GM18505 (cell line): ENCODE measurements around the gene ITPR1.

Source experiments
- ATAC-seq: cut with Tn5 transposase; IDR thresholded peaks from one replicate; pipeline ENCODE4 v1.9.1; 2021; ENCODE audit not compliant: unreplicated experiment
- POLR2A ChIP-seq: IDR thresholded peaks from 4 replicates; pipeline ENCODE4 v1.6.1; 2011; ENCODE audit warnings: borderline replicate concordance; ENCODE audit not compliant: insufficient read depth, insufficient read length; ENCODE audit errors: extremely low read depth

The ITPR1 gene

GRCh38 chr3:4685673-4686345 is 192.7 kb downstream of the ITPR1 start:
- TF ChIP-seq POLR2A: no peak
- ATAC-seq: no peak

- ATAC-seq: no peak
- TF ChIP-seq POLR2A: no peak
Measured at GRCh38 chr3:4686619-4687018, 193.5 kb downstream of the ITPR1 start.

GRCh38 chr3:4687167-4687566 is 194.0 kb downstream of the ITPR1 start:
- no peak for TF ChIP-seq POLR2A
- no peak for ATAC-seq

DNA sequence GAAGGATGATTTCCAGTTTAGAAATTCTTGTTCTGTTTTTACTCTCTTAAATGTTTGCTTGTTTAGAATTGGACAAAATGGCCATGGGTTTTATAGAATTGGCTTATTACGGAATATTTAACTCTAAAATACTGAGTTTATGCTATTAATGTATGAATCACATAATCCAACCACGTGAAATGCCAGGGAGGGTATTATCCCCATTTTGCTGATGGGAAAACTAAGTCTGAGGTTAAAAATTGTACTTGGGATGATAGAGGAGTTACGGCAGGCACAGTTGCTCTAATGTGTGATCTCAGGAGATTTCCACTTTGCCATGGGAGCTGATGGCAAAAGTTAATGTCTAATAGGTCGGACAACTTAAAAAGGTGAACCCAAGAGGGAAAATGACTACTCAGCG is 194.4 kb downstream of the ITPR1 start:
- no peak for ATAC-seq
- TF ChIP-seq POLR2A: no peak

DNA sequence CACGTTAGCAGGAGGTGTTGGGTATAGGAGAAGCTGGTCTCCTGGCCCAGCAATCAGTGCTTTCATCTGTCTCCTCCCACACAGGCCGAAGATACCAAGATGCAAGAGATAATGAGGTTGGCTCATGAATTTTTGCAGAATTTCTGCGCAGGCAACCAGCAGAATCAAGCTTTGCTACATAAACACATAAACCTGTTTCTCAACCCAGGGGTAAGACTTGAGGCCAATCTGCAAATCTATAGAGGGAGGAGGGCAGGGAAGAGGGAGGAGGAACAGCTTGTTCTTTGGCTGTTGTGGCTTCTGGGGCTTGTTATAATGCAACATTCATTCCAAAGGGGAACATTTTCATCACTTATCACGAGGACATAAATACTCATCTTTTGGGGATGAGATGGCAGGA is 195.3 kb downstream of the ITPR1 start:
- no peak for ATAC-seq
- no peak for TF ChIP-seq POLR2A

DNA sequence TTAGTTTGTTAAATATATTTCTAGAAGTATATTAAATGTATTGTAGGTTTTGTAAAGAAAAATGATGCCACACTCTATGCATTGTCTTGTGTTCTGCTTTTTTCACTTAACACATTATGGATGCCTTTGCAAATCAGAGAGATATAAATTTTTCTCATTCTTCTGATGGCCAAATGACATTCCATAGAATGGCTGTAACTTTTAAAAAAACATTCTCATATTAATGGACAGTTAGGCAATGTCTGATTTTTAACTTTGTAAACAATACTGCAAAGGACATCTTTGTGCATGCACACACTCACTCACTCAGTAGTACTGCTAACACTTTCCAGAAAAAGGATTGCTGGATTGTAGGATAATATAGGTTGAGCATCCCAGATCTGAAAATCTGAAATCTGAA is 195.9 kb downstream of the ITPR1 start:
- no peak for ATAC-seq

DNA sequence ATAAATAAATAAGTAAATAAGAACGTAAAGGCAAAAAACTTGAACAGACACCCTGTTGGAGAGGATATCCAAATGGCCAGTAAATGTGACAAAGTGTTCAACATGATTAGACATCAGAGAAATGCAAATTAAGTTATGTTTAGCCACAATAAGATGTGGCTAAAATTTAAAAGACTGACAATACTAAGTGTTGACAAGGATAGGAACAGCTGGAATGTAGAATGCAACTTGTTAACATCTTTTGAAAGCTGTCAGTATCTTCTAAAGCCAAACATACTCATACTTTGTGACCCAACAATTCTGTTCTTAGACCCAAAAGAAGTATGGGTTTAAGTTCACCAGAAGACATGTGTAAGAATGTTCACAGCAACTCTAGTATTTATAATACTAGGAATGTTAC is 197.1 kb downstream of the ITPR1 start:
- ATAC-seq: no peak
- no peak for TF ChIP-seq POLR2A

More for the DNA sequence above, 195.9 kb downstream of the ITPR1 start:
- TF ChIP-seq POLR2A: no peak

DNA sequence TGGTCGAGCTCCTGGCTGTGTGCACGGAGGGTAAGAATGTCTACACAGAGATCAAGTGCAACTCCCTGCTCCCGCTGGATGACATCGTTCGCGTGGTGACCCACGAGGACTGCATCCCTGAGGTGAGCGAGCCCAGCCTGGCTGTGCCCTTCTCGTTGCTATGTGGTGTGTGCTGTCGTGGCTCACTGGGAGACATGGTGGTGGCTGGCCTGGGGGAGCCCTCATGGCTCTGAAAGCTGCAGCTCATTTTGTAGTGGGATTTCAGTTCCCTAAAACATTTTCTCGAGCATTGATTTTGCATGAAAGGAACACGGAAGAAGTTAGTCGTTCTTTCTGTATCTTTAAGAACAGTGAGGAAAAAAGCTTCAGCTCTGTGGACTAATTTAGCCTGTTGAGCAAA is 200.5 kb downstream of the ITPR1 start:
- no peak for TF ChIP-seq POLR2A
- no peak for ATAC-seq

GRCh38 chr3:4695846-4696245 is 202.7 kb downstream of the ITPR1 start:
- no peak for ATAC-seq
- no peak for TF ChIP-seq POLR2A

DNA sequence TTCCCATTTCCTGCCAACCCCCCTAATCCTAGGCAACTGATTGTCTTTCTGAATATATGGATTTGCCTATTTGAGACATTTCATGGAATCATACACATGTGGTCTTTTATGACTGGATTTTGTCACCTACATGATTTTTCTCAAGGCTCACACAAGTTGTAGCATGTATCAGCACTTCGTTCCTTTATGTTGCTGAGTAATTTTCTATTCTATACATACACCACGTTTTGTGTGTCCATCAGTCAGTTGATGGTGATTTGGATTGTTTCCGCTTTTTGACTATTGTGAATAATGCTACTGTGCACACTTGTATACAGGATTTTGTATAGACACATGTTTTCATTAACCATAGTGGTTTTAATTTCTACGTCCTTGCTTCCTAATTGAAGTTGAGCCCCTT is 203.1 kb downstream of the ITPR1 start:
- no peak for ATAC-seq
- no peak for TF ChIP-seq POLR2A

GRCh38 chr3:4698125-4698821 is 205.1 kb downstream of the ITPR1 start:
- ATAC-seq: no peak
- no peak for TF ChIP-seq POLR2A

DNA sequence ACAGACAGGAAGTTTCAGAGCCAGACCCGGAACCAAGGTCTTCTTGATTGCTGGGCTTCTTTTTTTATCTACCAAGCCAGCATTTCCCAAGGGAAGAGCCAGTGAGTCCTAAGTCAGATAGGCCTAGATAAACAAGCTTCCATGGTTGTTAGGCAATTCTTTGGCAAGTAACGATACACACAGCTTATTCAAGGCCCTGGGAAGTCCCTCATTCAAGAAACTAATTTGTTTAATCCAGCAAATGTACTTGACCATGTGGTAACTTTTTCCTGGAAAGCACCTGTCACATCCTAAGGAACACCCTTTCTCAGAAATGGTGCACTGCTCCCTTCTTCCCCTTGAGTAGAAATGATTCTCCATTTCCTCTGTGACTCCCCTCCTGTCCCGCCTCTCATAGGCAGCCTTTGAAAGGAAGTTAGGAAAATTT is 209.9 kb downstream of the ITPR1 start:
- TF ChIP-seq POLR2A: no peak
- no peak for ATAC-seq

- no peak for ATAC-seq
- no peak for TF ChIP-seq POLR2A
Measured at GRCh38 chr3:4704552-4704951, 211.4 kb downstream of the ITPR1 start.

GRCh38 chr3:4707324-4707723 is 214.2 kb downstream of the ITPR1 start:
- no peak for TF ChIP-seq POLR2A
- ATAC-seq: no peak

- no peak for TF ChIP-seq POLR2A
- ATAC-seq: no peak
Measured at GRCh38 chr3:4708230-4708629, 215.1 kb downstream of the ITPR1 start.

- ATAC-seq: no peak
Measured at GRCh38 chr3:4709341-4709740, 216.2 kb downstream of the ITPR1 start.

More at GRCh38 chr3:4709341-4709740, 216.2 kb downstream of the ITPR1 start:
- TF ChIP-seq POLR2A: no peak
